HG03520 (cell line): Measurements from ENCODE around the gene TUBA3D.
"Not testable (repeated sequence)": the region's sequence is repeated elsewhere in the genome, so short reads cannot be mapped to it uniquely, and the experiment has no call there.

Source experiments
- ATAC-seq: cut with Tn5 transposase; IDR thresholded peaks from one replicate; pipeline ENCODE4 v1.9.1; 2021; ENCODE audit warnings: mild to moderate bottlenecking, moderate library complexity; ENCODE audit not compliant: unreplicated experiment

Gene TUBA3D

GRCh38 chr2:131475831-131476230 is at the start of gene TUBA3D:
TUBA3D (plus strand) TSS chr2:131476119; CDS start chr2:131476200, 81 bp downstream.
- no peak for ATAC-seq

DNA sequence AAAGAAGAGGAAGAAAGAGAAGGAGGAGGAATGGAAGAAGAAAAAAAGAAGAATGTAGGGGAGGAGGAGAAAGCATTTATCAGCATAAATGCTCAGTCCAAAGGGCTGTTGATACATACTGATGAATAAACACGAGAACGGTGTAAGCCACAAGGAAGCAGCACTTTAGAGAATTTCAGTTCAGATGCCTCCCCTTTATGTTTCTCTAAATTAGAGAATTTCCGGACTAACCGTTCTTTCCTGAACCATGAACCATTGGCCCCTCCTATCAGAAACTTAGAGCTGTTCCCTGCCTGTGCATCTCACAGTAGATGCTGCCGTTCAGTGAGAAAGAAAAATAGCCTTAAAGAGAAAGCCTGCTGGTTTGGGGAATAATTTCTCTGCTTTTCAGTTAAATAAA is 49.2 kb upstream of the TUBA3D start:
- peak; percentile 57 for ATAC-seq

GRCh38 chr2:131431336-131431735 is 44.6 kb upstream of the TUBA3D start:
- no peak for ATAC-seq

DNA sequence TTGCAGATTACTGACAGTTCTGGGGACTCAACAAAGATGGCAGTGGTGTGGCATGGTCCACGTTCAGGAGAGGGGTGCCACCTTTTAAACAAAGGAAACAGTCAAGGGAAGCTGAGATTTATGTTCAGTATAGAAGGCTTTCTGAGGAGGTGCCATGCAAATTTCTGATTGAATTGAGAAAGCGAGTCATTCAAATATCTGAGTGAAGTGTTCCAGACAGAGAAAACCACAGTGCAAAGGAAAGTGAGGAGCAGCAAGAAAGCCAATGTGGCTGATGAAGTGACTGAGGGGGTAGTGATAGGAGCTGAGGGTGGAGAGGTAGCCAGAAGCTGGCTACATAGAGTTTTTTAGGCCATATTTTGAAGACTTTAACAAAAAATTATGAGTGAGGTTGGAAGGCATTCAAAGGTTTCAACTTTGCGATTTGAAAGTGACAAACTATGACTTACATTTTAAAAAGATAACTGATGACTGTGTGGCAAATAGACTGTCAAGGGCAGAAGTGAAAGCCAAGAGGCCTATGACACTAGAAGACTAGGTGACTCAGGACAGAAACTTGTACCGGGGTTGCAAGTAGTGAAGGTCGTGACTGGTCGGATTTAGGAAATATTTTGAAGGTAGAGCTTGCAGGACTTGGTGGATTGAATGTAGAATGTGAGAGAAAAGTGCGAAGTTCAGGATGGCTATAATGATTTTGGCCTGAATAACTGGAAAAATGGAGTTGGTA is 35.0 kb upstream of the TUBA3D start:
- peak; percentile 86 for ATAC-seq

DNA sequence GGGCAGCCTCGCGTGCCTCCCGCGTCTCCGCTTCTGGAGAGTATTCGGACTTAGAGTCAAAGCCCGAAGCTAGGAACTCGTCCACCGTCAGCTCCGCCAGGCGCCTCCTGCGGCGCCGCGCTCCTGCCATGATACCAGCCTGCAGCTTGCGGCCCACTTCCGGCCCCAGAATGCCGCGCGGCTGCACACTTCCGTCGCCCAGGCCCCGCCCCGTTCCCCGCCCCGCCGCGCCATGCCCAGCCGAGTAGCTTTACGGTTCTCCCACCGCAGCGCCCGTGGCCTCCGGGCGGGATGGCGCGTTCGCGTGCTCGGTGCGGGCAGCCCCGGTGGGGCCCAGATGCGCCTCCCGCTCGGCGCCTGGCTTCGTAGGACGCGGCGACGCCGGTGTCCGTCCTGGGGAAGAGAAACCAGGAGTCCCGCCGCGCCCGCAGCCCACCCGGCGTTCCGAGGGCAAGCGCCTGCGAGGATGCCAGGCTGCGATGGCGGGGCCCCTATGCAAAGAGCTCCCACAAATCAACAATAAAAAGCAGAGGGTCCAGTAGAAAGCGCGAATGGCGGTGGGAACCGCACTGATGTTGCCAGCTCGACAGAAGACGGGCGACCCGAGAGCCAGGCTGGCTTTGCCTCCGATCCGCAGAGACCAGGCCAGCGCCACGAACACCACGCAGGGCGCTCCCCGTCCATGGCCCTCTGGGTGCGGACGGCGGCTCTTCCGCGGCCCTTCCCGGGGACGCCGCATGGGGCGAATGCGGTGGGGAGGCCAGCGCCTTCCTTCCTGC is 31.0 kb upstream of the TUBA3D start:
- ATAC-seq = not testable (repeated sequence)

DNA sequence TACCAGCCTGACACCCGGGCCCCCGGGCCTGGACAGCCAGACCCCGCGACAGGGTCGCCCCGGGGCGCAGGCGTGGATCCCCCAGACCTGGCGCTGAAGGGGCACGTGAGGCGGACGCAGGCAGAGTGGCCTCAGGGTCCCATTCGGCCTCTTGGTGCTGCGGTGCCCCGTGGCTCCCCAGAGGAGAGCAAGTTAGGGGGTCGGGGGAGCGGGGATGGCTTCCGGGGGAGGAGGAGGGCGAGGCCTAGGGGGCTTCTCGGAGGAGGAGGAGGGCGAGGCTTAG is 30.5 kb upstream of the TUBA3D start:
- ATAC-seq = not testable (repeated sequence)

DNA sequence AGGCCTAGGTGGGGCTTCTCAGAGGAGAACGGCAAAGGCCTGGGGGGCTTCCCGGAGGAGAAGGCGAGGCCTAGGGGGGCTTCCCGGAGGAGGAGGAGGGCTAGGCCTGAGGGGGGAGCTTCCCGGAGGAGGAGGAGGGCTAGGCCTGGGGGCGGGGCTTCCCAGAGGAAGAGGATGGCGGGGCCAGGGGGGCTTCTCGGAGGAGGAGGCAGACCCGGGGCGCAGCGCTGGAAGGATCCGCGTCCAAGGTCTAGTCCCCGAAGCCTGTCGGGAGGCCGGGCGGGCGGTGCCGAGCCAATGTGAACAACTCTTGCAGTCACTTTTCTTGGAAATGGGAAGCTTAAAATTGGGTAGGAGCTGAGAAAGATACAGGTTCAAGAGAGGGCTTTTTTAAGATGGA is 30.0 kb upstream of the TUBA3D start:
- ATAC-seq = no peak

DNA sequence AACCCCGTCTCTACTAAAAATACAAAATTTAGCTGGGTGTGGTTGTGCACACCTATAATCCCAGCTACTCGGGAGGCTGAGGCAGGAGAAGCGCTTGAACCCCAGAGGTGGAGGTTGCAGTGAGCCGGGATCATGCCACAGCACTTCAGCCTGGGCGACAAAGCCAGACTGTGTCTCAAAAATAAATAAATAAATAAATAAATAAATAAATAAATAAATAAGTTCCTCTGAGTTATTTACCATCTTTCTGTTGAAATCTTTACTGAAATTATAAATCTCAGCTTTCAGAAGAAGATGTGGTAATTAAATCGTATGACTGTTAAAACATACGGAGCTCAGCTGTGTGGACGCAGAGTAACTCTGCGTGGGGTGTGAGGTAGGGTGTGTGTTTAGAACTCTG is 27.9 kb upstream of the TUBA3D start:
- not testable (repeated sequence) for ATAC-seq

DNA sequence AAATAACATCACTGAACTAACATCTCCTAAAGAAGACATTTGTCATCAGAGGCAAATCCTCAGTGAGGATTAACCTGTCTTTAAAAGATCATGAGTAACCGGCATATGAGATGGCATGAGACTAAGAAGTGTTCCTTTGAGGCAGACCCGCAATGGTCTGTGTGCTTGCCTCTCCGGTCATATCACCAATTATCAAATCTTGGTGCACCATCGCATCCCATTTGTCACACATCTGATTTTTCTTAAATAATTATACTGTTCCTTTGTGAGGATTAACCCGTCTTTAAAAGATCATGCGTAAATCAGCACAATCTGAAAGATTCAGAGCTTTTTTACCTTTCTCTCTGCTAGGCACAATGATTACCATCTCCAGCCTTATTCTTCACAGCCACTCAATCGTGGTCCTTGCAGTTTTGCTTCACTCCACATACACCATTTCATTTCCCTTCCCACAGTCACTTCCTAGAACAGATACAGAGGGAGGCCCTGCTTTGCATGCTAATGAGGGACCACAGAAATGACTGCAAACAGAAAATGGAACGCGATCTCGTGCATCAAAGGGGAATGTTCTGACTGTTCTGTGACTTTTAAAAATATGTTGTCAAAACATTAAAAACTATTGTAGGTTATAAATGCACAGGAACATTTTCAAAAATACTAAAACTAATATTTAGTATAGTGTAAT is 24.5 kb upstream of the TUBA3D start:
- peak; percentile 71 for ATAC-seq

DNA sequence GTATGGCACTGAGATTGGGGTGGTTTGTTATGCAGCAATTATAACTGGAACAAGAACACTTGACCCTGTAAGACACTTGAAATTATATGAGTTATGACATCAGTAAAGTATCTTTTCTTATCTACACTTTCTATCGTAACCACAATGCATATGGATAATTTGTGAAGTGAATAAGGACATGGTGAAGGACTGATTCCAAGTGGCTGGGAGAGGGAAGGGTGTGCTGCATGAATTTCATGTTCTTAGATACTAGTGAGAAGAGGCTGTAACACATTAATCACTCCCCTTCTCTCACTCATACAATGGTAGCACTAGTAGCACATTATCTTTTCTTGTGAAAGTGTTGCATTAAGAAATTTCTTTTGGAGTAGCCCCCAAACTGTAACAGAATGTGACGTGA is 21.0 kb upstream of the TUBA3D start:
- ATAC-seq = not testable (repeated sequence)

- not testable (repeated sequence) for ATAC-seq
Observed at GRCh38 chr2:131467722-131468121, 8.2 kb upstream of the TUBA3D start.

DNA sequence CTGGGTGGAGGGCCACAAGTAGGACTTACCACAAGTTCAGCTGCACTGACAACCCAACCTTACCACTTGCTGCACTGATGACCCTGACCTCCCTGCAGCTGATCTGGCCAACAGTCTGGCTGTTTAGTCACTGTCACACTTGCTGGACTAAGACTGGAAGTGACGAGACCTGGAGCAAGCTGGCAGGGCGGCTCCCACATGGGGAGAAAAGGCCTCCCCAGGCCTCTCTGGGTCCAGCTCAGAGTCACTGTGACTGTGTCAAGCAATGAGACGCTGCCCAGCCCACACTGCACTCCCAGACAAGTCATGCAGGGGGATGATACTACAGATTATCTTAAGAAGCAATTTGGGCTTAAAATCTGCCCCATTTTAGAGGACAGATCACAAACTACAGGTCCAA is 5.0 kb upstream of the TUBA3D start:
- not testable (repeated sequence) for ATAC-seq

DNA sequence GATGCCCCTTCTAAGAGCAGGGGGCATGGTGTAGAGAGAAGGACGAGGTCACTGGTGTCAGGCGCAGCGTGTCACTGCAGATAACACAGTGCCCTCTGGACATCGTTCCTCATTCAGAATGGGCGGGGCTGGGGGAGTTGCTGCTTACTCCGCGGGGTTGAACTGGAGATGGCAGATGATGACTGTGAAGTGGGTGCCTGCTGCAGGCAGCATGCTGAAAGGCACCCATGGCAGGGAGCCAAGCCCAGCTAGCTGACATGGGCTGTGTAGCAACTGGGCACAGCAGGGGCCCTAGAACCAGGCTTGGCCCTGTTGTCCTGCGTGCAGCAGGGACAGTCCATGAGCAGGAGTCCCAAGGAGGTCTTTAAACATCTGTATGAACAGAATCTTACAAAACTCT is 4.3 kb upstream of the TUBA3D start:
- ATAC-seq = not testable (repeated sequence)

DNA sequence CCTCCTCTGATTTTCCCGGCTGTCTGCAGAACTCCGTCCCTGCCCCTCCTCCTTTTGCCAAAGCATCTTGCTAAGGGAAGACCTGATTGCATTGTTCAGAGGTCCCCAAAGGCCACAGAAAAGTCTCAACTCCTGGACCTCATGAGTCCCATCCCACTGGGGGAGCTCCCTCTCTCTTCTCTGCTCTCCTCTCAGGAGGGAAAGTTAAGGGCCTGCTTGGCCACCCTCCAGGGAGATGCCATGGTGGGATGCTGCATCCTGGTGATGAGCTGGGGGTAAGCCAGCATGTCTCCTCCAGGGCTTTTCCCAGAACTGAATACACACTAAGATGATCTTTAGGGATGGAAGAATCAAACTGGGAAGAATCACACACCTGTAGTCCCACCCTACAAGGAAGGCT is 2.7 kb upstream of the TUBA3D start:
- ATAC-seq = not testable (repeated sequence)

DNA sequence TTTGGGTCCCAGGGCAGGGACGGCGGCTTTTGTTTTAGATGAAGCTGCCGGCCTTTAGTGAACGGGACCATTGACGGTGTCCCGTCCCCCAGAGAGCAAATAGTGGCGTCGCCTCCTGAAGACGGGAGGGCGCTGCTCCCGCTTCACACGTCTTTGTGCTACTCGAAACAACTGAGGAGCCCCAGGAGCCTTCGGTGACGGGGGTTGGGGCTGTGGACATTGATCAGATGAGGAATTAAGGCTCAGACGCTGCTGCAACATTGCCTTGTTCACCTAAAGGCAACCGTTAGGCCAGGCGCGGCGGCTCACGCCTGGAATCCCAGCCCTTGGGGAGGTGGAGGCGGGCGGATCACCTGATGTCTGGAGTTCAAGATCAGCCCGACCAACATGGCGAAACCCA is 444 bp downstream of the TUBA3D start:
- not testable (repeated sequence) for ATAC-seq

- ATAC-seq = not testable (repeated sequence)
Observed at GRCh38 chr2:131477227-131477626, 1.3 kb downstream of the TUBA3D start.

GRCh38 chr2:131478074-131478849 is 2.3 kb downstream of the TUBA3D start:
- not testable (repeated sequence) for ATAC-seq

DNA sequence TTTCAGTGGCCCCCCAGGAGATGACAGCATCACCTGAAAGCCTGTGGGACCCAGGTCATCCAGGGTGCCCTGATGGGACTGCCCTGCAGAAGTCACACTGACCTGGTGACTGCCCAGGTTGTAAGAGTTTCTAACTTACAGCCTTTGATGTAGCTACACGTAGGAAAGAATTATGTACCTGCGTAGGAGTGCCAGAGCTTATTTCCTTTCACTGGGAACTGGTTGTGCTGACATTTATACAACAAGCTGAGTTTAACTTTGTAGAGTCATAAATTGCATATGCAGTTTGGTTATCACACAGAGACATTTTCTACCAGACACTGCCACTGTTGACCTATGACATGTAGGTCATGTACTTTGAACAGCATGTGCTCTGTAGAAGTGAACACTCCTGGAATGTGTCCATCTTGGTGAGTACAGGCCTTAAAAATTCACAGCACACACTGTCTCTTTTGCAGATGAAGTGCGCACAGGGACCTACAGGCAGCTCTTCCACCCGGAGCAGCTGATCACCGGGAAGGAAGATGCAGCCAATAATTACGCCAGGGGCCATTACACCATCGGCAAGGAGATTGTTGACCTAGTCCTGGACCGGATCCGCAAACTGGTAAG is 3.0 kb downstream of the TUBA3D start:
- ATAC-seq = not testable (repeated sequence)

GRCh38 chr2:131480351-131480750 is 4.4 kb downstream of the TUBA3D start:
- not testable (repeated sequence) for ATAC-seq

DNA sequence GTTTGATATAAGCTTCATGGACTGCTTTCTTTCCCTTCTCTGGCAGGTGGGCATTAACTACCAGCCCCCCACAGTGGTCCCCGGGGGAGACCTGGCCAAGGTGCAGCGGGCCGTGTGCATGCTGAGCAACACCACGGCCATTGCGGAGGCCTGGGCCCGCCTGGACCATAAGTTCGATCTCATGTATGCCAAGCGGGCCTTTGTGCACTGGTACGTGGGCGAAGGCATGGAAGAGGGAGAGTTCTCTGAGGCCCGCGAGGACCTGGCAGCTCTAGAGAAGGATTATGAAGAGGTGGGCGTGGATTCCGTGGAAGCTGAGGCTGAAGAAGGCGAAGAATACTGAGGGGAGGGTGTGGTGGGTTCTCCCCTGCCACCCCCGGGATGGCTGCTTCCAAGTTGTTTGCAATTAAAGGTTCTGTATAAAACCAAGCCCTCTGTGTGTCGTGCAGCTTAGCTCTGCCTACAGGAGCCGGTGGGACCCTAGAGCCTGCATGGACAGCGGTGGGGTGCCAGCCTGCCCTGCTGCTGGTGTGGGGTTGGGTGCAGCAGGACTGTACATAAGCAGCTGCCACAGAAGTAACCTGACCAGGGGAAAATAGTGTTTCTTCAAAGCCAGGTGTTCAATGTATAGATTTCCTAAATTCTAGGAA is 6.7 kb downstream of the TUBA3D start:
- not testable (repeated sequence) for ATAC-seq
